ENCODE measurements around the gene TENT5C.

The TENT5C gene

DNA sequence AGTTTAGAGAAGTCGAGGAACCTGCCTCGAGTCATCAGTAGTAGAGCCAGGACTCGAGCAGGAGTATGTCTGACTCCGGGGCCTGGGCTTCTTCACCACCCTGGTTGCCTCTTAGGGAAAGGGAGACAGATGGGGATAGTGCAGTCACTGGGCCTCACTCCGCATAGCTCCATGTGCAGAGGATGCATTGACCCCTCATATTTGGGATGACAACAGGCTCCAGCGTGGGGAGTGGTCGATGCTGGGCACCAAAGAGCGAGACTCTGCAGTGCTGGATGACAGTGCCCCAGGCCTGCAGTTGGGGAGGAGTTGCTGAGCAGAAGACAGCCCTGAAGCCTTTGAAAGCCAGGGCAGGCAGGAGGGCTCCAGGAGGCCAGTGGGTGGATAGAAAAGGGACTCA is 20.8 kb upstream of the TENT5C start:
- H3K27ac ChIP-seq = no peak overlapping the region
- TF ChIP-seq ZFX (IDR thresholded peaks at IDR 0.05) = no peak
- no peak for TF ChIP-seq CTCF (conservative IDR thresholded peaks at IDR 0.05)

GRCh38 chr1:117586337-117586736 is 19.5 kb upstream of the TENT5C start:
- no peak overlapping the region for H3K27ac ChIP-seq
- no peak for TF ChIP-seq CTCF (conservative IDR thresholded peaks at IDR 0.05)
- peak; percentile 19; the same call in 1 of the 2 replicates for TF ChIP-seq ZFX (IDR thresholded peaks at IDR 0.05)

DNA sequence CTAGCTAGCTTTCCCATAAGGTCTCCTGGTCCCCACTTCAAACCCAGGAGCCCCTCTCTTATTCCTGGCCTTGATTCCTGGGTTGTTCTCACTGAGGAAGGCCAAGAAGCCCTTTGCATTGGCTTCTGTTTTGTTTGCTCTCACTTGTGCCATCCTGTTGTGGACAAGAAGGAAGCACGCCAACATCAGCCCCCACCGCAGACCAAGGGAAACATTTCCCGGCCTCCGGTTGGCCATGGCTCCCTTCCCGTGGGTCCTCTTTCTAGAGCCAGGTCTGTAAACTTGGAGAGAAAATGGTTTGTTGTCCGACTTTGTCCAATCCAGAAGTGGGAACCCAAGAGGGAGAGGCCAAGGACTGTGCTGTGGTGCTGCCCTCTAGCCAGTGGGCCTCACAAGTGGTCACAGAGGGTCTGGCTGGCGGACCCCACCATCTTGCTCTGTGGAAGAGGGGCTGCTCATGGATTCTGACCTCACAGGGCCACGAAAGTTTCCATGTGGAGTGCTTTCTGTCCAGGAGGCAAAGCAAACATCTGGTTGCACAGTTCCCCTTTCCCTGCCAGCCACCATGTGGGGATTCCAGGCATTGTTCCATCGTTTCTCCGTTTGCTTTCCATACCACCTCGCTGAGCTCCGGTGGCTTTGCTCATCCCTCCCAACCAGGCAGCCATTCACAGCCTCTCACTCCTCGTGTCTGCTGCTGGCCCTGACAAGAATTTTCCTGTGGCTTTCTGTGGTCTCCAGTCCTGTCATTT is 18.9 kb upstream of the TENT5C start:
- TF ChIP-seq ZFX (IDR thresholded peaks at IDR 0.05) = no peak
- TF ChIP-seq CTCF (conservative IDR thresholded peaks at IDR 0.05) = no peak

GRCh38 chr1:117587499-117588356 is 18.1 kb upstream of the TENT5C start:
- TF ChIP-seq ZFX (IDR thresholded peaks at IDR 0.05) (no peak), CTCF (conservative IDR thresholded peaks at IDR 0.05) (no peak)
- no peak overlapping the region for H3K27ac ChIP-seq

More for the DNA sequence above, 18.9 kb upstream of the TENT5C start:
- no peak overlapping the region for H3K27ac ChIP-seq

DNA sequence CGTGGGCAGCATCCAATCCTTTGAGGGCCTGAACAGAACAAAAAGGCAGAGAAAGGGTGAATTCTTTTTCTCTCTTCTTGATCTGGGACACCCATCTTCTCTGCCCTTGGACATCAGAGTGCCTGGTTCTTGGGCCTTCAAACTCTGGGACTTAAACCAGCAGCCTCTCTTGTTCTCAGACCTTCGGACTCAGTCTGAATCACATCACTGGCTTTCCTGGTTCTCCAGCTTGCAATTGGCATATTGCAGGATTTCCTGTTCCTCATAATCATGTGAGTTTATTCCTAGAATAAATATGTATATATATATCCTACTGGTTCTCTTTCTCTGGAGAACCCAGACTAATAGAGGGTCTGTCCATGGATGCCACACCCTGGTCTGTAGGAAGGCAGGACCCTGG is 16.3 kb upstream of the TENT5C start:
- TF ChIP-seq CTCF (conservative IDR thresholded peaks at IDR 0.05) = no peak
- TF ChIP-seq ZFX (IDR thresholded peaks at IDR 0.05) = no peak
- peak overlapping the region; percentile 99 for H3K27ac ChIP-seq

GRCh38 chr1:117590273-117590925 is 15.4 kb upstream of the TENT5C start:
- H3K27ac ChIP-seq = peak overlapping the region; percentile 99
- no peak for TF ChIP-seq ZFX (IDR thresholded peaks at IDR 0.05)
- TF ChIP-seq CTCF (conservative IDR thresholded peaks at IDR 0.05) = no peak

Measured in C4-2B (cell line).